Retinal pigment epithelial cell (primary cell): ENCODE results near the gene UCP2.

ENCODE experiments used
- DNase-seq: peaks from one replicate; pipeline ENCODE4 v3.0.0-alpha.2; 2010; ENCODE audit warnings: low read depth
- H3K4me3 ChIP-seq: 2 replicates; pipeline ENCODE4 v1.5.1; 2011; ENCODE audit warnings: mild to moderate bottlenecking, low read length, control low read depth, moderate library complexity
- TF ChIP-seq, protein P1 (sequence below): conservative IDR thresholded peaks from 2 replicates; pipeline ENCODE4 v1.5.1; 2011; ENCODE audit warnings: low read depth, low read length, control low read depth, inconsistent platforms

UCP2 gene

DNA sequence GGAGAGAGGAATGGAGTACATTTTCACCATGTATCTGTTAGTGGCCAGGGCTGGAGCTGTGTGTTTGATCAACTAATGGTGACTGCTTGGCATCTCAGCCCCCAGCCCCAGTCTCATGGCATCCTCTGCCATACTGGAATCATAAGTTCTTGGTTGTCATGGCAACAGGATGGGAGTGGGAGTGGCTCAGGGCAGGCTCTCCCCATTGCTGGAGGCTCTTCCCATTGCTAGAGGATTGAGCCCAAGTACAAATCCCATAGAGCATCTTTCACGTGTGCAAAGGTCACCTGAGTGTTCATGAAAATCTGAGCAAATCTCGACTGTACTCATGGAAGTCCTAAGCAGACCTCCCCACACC is 16.9 kb downstream of the UCP2 start:
- no peak for DNase-seq
- H3K4me3 ChIP-seq = no peak overlapping the region
- TF ChIP-seq, protein P1, sequence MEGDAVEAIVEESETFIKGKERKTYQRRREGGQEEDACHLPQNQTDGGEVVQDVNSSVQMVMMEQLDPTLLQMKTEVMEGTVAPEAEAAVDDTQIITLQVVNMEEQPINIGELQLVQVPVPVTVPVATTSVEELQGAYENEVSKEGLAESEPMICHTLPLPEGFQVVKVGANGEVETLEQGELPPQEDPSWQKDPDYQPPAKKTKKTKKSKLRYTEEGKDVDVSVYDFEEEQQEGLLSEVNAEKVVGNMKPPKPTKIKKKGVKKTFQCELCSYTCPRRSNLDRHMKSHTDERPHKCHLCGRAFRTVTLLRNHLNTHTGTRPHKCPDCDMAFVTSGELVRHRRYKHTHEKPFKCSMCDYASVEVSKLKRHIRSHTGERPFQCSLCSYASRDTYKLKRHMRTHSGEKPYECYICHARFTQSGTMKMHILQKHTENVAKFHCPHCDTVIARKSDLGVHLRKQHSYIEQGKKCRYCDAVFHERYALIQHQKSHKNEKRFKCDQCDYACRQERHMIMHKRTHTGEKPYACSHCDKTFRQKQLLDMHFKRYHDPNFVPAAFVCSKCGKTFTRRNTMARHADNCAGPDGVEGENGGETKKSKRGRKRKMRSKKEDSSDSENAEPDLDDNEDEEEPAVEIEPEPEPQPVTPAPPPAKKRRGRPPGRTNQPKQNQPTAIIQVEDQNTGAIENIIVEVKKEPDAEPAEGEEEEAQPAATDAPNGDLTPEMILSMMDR = no peak

DNA sequence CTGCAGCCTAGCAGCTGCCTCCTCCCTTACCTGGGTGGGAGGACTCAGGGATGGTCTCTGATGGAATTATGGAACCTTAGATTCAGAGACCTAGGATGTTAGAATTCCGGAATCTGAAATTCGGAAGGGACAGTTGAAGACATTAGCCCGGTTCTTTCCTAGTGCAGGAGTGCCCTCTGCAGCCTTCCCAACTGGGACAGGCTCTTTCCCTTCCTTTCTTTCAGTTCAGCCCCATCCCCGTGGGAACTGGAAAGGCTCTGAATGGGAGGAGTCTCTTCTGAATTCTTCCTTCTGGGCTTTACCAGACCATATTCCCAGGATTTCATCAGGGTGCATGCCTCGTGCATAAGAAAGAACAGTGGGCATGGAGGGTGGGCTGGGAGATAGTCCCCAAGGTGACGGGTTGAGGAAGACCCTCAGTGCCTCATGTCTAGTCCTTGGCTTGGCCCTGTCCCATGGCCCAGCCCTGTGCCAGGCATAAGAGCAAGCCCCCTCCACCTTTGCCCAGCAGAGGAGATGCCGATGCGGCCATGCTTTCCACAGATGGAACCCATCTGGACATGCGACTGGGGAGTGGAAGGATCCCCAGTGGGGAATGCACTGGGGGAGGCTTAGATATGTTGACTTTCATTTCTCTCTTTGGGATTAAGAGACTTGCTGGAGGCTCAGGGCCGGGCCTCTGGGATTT is 17.4 kb downstream of the UCP2 start:
- no peak overlapping the region for H3K4me3 ChIP-seq
- TF ChIP-seq, protein P1 = no peak
- DNase-seq = no peak

DNA sequence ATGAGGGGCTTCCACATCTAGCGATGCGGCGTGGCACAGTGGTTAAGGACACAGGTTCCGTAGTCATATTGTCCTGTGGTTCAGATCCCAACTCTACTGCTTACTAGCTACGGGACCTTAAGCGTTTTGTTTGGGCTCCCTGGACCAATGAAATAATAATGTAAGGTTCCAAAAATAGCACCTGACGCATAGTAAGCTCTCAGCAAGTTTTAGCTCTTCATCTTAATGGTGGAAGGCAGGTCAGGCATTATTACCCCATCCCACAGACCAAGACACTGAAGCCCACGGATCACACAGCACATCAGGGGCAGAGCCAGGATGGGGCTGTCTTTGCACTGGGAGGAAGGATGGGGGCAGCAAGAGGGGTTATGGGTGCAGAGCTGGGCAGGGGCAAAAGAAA is 18.8 kb downstream of the UCP2 start:
- no peak for DNase-seq
- H3K4me3 ChIP-seq = no peak overlapping the region
- TF ChIP-seq, protein P1 = no peak

DNA sequence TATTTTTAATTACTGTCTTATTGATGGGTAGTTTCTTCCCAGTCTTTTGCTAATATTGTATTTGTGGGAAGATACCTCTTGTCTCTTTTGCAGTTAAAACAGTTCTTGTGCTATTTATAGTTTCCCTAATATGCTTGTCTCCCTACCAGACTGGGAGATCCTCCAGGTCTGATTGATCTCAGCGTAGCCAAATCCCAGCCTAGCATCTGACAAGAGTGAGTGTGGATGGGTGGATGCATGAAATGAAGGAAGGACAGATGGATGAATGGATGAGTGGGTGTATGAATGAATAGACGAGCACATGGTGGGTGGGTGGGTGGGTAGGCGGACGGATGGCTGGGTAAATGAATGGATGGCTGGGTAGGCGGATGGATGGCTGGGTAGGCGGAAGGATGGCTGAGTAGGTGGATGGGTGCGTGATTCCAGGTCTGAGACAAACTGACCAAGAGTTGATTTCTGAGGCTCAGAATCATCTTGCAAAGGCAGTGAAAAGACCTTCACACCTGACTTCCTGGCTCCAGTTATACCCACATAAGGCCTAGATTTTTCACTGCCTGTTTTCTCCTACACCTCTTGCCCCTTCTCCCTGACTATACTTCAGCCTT is 20.4 kb downstream of the UCP2 start:
- no peak for DNase-seq
- TF ChIP-seq, protein P1 = no peak

DNA sequence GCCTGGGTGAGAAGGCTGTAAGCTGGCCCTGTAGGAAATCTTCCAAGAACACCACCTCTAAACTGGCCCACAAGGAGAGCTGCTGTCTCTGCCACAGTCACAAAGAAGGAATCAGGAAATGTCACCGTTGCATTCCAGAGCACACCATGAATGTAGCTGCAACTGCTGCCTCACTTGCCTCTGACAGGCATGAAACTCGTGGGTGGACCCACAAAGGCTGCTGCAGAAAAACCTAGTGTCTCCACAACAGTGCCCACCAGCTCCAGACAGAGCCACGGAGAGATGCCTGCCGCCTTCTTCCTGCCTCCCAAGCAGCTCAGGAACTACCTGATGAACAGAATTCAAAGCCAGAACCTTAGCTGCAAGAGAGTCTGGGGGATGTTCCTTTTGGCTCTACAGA is 21.3 kb downstream of the UCP2 start:
- no peak overlapping the region for H3K4me3 ChIP-seq
- TF ChIP-seq, protein P1 = no peak
- DNase-seq = no peak

More for the DNA sequence above, 20.4 kb downstream of the UCP2 start:
- H3K4me3 ChIP-seq = no peak overlapping the region

DNA sequence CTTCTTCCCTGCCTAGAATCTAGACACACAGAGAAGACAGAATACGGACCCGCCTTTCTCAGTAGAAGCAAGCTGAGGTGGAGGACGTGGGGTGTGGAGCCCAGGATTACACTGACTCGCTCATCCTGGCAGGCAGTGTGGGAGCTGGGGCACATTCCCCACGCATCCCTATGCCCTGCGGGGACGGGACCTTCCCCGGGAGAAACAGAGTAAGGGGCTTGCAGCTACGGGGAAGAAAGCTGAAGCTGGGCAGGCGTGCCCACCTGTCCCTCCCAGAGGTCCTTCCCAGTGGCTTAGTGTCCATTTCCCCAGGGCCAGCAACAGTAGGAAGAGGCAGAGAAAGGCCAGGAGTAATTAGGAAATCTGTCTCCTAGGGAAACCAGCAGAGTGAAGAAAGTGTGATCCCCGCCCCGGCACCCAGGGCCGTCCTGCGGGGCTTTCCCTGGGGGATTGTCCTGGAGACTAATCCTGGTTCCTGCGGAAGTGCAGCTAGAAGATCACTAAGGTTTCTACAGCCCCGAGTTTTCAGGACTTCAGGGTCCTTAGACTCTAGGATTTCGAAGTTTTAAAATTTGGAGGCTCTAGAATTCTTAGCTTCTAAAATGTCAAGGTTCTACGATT is 24.0 kb downstream of the UCP2 start:
- H3K4me3 ChIP-seq = no peak overlapping the region
- TF ChIP-seq, protein P1 = no peak

DNA sequence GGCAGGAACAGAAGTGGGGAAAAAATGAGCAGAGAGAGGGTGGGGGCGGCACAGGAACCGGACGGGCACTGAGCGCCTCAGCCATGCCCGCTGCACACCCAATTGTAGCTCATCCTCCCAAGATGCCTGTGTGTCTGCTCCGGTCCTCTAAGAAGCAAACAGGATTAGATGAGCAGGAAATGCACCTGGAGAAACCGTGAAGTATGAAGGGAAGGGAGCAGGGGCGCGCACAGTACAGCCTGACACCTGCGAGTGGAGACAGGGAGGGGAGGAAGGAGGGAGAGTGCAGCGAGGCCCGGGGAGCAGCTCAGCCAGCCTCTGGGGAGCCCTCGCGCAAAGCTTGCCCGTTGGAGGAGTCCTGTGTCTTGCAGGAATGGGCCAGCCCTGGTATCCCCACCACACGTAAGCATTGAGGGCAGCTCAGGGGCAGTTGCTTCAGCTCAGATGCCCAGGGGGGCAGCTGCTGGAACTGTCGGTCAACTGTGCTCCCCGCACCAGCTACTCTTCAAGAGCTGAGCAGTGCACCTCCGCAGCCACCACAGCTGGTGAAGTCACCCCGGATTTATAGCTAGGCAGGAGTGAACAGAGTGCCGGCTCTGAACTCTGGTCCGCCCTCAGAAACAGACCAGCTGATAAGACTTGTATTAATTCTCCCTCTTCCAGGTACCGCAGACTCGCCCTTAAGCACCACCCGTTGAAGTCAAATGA is 24.8 kb downstream of the UCP2 start:
- H3K4me3 ChIP-seq = no peak overlapping the region
- DNase-seq = no peak
- TF ChIP-seq, protein P1 = no peak

More for the DNA sequence above, 24.0 kb downstream of the UCP2 start:
- DNase-seq = no peak
